ENCODE data around the gene GPR176.
A peak's percentile ranks its signal among the peaks of the same experiment; 100 is the strongest.

Gene GPR176

DNA sequence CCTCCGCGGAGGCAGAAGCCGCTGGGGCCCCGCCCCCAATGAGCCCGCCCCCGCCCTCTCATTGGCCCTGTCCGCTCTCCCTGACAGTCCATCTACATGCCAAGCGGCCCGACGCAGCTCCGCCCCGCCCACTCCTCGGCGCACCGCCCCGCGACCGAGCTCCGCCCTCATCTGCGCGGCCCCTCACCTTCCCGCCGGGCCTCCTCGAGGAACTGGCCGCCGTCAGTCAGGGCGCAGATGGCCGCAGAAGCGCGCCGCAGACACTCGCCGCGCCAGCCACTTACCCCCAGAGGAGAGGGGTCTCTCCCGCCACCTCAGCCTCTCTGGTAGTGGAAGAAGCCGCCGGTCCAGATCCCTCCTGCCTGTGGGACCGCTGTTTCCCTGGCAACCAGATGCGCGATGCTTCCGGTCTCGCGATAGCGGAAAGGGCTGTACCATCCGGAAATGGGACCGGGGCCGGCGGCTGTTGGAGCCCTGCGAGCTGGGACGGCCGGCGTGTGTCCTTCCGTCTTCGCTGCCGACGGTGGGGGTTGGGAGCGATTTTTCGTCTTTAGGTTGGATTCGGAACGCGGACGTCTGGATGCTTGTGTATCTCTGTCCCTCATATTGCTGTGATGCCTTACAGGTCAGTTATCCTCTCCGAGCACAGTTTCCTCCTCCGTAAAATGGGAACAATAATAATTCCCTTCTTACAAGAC, 137.5 kb downstream of the GPR176 start, which contains the start of gene FSIP1:
Gene FSIP1 (minus strand): TSS at position 401 of the 698 bp plus-strand sequence. CDS start 6,317 bp downstream, outside the sequence.
- Histone ChIP-seq H3K79me1 (ENCODE audit: low read length) (peaks cover 2% of the 10 kb centered on the region), H4K91ac (ENCODE audit: low read depth, low read length) (no peak within 1 kb of the TSS)

DNA sequence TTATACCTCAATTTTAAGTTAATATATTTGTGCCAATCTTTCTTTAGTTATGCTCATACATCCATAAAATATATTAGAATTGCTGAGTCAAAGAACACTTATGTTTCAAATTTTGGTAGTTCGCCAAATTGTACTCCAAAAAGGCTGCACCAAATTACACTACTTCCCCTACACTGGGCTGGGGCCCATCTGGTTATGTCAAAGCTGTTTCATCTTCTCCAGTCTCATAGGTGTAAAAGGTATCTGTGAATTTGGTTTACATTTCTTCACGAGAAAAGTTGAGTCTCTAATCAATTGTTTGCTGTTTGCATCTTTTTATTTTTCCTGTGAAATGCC, 138.1 kb downstream of the GPR176 start:
- H4K91ac ChIP-seq (ENCODE audit: low read depth, low read length): no peak overlapping the region
- H4K8ac ChIP-seq (ENCODE audit: low read depth, low read length): no peak overlapping the region
- H3K27me3 ChIP-seq (ENCODE audit: insufficient read depth, low read length): no peaks in the 10 kb centered on the region
- H3K36me3 ChIP-seq (ENCODE audit: control insufficient read depth in 1 of 2, insufficient read depth in 2 of 2, low read length in 2 of 2): no peaks in the 10 kb centered on the region
- H2BK12ac ChIP-seq (ENCODE audit: low read length): no peak overlapping the region
- no peak for DNase-seq
- WGBS (ENCODE audit: extremely low coverage, insufficient coverage, insufficient read length): no CpG with 5 or more reads among the region's 2 CpGs
- H3K18ac ChIP-seq (ENCODE audit: low read length): no peak overlapping the region
- peak overlapping the region; percentile 61 for H3K4me2 ChIP-seq (ENCODE audit: low read length)
- peaks cover 2% of the 10 kb centered on the region for H3K79me1 ChIP-seq (ENCODE audit: low read length)
- no peak overlapping the region for H3K9ac ChIP-seq (ENCODE audit: low read length)
- H3K14ac ChIP-seq (ENCODE audit: low read length): no peak overlapping the region
- peaks cover 0 to 4% of the 10 kb centered on the region in 2 experiments for H3K4me1 ChIP-seq (ENCODE audit: control insufficient read depth in 1 of 2, insufficient read depth in 2 of 2, low read length in 2 of 2)
- H3K4me3 ChIP-seq (ENCODE audit: low read depth, low read length): no peak overlapping the region
- no peak overlapping the region for H2AFZ ChIP-seq (ENCODE audit: insufficient read depth, low read length, poor library complexity)
- no peak overlapping the region for H4K12ac ChIP-seq (ENCODE audit: low read depth, low read length)
- H2BK120ac ChIP-seq (ENCODE audit: insufficient read depth, low read length, poor library complexity): no peak overlapping the region
- H2AK5ac ChIP-seq (ENCODE audit: low read length): no peak overlapping the region
- peaks cover 2% of the 10 kb centered on the region for H3K9me3 ChIP-seq (ENCODE audit: insufficient read depth, low read depth, low read length)
- H3K27ac ChIP-seq (ENCODE audit: low read depth, low read length): no peak overlapping the region
- H3K4ac ChIP-seq (ENCODE audit: low read depth, low read length): no peak overlapping the region
- H3K23ac ChIP-seq (ENCODE audit: low read length): no peak overlapping the region
- no peak overlapping the region for H2BK5ac ChIP-seq (ENCODE audit: low read depth, low read length, poor library complexity)
- no peaks in the 10 kb centered on the region for H3K79me2 ChIP-seq (ENCODE audit: control insufficient read depth, insufficient read depth, low read length, poor library complexity)

More for the DNA sequence above, 137.5 kb downstream of the GPR176 start, which contains the start of gene FSIP1:
- Histone ChIP-seq H4K8ac (ENCODE audit: low read depth, low read length) (peak within 1 kb of the TSS; percentile 59), H2BK120ac (ENCODE audit: insufficient read depth, low read length, poor library complexity) (no peak within 1 kb of the TSS), H3K4me1 (ENCODE audit: control insufficient read depth in 1 of 2, insufficient read depth in 2 of 2, low read length in 2 of 2) (peaks cover 0 to 4% of the 10 kb centered on the region in 2 experiments), H2AK5ac (ENCODE audit: low read length) (no peak within 1 kb of the TSS), H2BK12ac (ENCODE audit: low read length) (no peak within 1 kb of the TSS), H2BK5ac (ENCODE audit: low read depth, low read length, poor library complexity) (no peak within 1 kb of the TSS), H3K14ac (ENCODE audit: low read length) (no peak within 1 kb of the TSS), H3K36me3 (ENCODE audit: control insufficient read depth in 1 of 2, insufficient read depth in 2 of 2, low read length in 2 of 2) (no peaks in the 10 kb centered on the region), H4K12ac (ENCODE audit: low read depth, low read length) (peak within 1 kb of the TSS; percentile 19), H3K4ac (ENCODE audit: low read depth, low read length) (peak within 1 kb of the TSS; percentile 46), H3K23ac (ENCODE audit: low read length) (no peak within 1 kb of the TSS), H3K9me3 (ENCODE audit: insufficient read depth, low read depth, low read length) (no peaks in the 10 kb centered on the region), H2AFZ (ENCODE audit: insufficient read depth, low read length, poor library complexity) (peak within 1 kb of the TSS; percentile 90), H3K4me2 (ENCODE audit: low read length) (peak within 1 kb of the TSS; percentile 64), H3K27me3 (ENCODE audit: insufficient read depth, low read length) (no peaks in the 10 kb centered on the region), H3K18ac (ENCODE audit: low read length) (no peak within 1 kb of the TSS), H3K9ac (ENCODE audit: low read length) (peak within 1 kb of the TSS; percentile 59), H3K4me3 (ENCODE audit: low read depth, low read length) (peak within 1 kb of the TSS; percentile 77), H3K79me2 (ENCODE audit: control insufficient read depth, insufficient read depth, low read length, poor library complexity) (no peaks in the 10 kb centered on the region), H3K27ac (ENCODE audit: low read depth, low read length) (no peak within 1 kb of the TSS)
- DNase-seq: peak; percentile 95 to 99
- no CpG with 5 or more reads among the region's 64 CpGs for WGBS (ENCODE audit: extremely low coverage, insufficient coverage, insufficient read length)

DNA sequence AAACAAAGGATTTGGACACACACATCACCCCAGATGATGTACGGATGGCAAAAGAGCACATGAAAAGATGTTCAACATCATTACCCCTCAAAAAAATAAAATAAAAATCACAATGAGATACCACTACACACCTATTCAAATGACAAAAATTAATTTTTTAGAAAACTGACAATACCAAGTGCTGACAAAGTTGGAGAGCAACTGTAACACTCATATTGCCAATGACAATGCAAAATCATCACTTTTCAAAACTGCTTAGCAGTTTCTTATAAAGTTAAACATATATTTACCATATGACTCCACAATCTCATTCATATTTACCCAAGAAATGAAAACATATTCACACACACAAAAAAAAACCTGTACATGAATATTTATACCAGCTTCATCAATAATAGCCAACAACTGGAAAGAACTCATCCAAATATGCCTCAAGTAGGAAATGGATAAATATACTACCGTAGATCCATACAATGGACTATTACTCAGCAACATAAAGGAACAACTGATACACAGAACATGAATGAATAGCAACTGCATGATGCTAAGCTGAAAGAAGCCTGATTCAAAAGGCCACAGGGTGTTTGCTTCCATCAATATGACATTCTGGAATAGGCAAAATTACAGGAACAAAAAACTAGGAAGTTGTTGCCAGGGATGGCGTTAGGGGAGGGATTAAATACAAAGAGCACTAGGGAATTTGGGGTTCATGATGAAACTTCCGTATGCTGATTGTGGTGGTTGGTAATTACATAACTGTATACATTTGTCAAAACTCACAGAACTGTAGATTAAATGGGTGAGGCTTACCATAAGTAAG, 138.7 kb downstream of the GPR176 start:
- Histone ChIP-seq H2BK120ac (ENCODE audit: insufficient read depth, low read length, poor library complexity) (no peak overlapping the region), H3K79me1 (ENCODE audit: low read length) (peaks cover 2% of the 10 kb centered on the region), H3K9ac (ENCODE audit: low read length) (no peak overlapping the region), H3K4ac (ENCODE audit: low read depth, low read length) (no peak overlapping the region), H3K14ac (ENCODE audit: low read length) (no peak overlapping the region), H4K8ac (ENCODE audit: low read depth, low read length) (no peak overlapping the region), H3K4me1 (ENCODE audit: control insufficient read depth in 1 of 2, insufficient read depth in 2 of 2, low read length in 2 of 2) (peaks cover 0 to 4% of the 10 kb centered on the region in 2 experiments), H2BK12ac (ENCODE audit: low read length) (no peak overlapping the region), H3K4me3 (ENCODE audit: low read depth, low read length) (no peak overlapping the region), H2AFZ (ENCODE audit: insufficient read depth, low read length, poor library complexity) (no peak overlapping the region), H3K36me3 (ENCODE audit: control insufficient read depth in 1 of 2, insufficient read depth in 2 of 2, low read length in 2 of 2) (no peaks in the 10 kb centered on the region), H4K12ac (ENCODE audit: low read depth, low read length) (no peak overlapping the region), H3K27me3 (ENCODE audit: insufficient read depth, low read length) (no peaks in the 10 kb centered on the region), H3K4me2 (ENCODE audit: low read length) (no peak overlapping the region), H2BK5ac (ENCODE audit: low read depth, low read length, poor library complexity) (no peak overlapping the region), H3K18ac (ENCODE audit: low read length) (no peak overlapping the region), H3K79me2 (ENCODE audit: control insufficient read depth, insufficient read depth, low read length, poor library complexity) (no peaks in the 10 kb centered on the region), H3K27ac (ENCODE audit: low read depth, low read length) (no peak overlapping the region), H3K23ac (ENCODE audit: low read length) (no peak overlapping the region), H2AK5ac (ENCODE audit: low read length) (no peak overlapping the region), H4K91ac (ENCODE audit: low read depth, low read length) (no peak overlapping the region), H3K9me3 (ENCODE audit: insufficient read depth, low read depth, low read length) (peaks cover 2% of the 10 kb centered on the region)
- no CpG with 5 or more reads among the region's 4 CpGs for WGBS (ENCODE audit: extremely low coverage, insufficient coverage, insufficient read length)
- DNase-seq: no peak

DNA sequence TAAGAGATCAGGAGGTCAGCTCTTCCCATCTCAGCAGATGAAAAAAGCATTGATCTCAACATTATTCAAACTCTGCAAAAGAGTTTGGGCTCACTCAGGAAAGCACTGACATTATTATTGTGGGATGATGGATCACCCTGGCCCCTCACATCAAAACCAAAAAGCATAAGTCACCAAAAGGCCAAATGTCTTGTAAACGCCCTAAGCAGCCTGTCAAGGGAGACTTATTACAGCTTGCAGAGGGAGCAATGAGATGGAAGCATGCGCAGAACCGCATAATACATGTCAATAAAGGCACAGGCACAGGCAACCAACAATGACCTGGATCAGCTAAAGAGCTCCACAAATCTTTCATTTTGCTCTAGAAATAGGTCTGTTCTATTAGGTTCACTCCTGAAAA, 142.0 kb downstream of the GPR176 start:
- Histone ChIP-seq H2BK5ac (ENCODE audit: low read depth, low read length, poor library complexity) (no peak overlapping the region), H3K27ac (ENCODE audit: low read depth, low read length) (no peak overlapping the region), H3K14ac (ENCODE audit: low read length) (no peak overlapping the region), H3K4me1 (ENCODE audit: control insufficient read depth in 1 of 2, insufficient read depth in 2 of 2, low read length in 2 of 2) (no peaks in the 10 kb centered on the region), H3K23ac (ENCODE audit: low read length) (no peak overlapping the region), H3K18ac (ENCODE audit: low read length) (no peak overlapping the region), H3K4me2 (ENCODE audit: low read length) (no peak overlapping the region), H3K9ac (ENCODE audit: low read length) (peak overlapping the region; percentile 65), H2BK12ac (ENCODE audit: low read length) (no peak overlapping the region), H3K36me3 (ENCODE audit: control insufficient read depth in 1 of 2, insufficient read depth in 2 of 2, low read length in 2 of 2) (no peaks in the 10 kb centered on the region), H2BK120ac (ENCODE audit: insufficient read depth, low read length, poor library complexity) (no peak overlapping the region), H3K79me2 (ENCODE audit: control insufficient read depth, insufficient read depth, low read length, poor library complexity) (no peaks in the 10 kb centered on the region), H3K4me3 (ENCODE audit: low read depth, low read length) (no peak overlapping the region), H2AK5ac (ENCODE audit: low read length) (no peak overlapping the region), H4K12ac (ENCODE audit: low read depth, low read length) (no peak overlapping the region), H4K8ac (ENCODE audit: low read depth, low read length) (no peak overlapping the region), H3K27me3 (ENCODE audit: insufficient read depth, low read length) (no peaks in the 10 kb centered on the region), H3K9me3 (ENCODE audit: insufficient read depth, low read depth, low read length) (peaks cover 2% of the 10 kb centered on the region), H4K91ac (ENCODE audit: low read depth, low read length) (no peak overlapping the region), H3K4ac (ENCODE audit: low read depth, low read length) (no peak overlapping the region), H2AFZ (ENCODE audit: insufficient read depth, low read length, poor library complexity) (no peak overlapping the region), H3K79me1 (ENCODE audit: low read length) (peaks cover 2% of the 10 kb centered on the region)
- no peak for DNase-seq
- no CpG with 5 or more reads among the region's 3 CpGs for WGBS (ENCODE audit: extremely low coverage, insufficient coverage, insufficient read length)
